Left kidney (tissue), 2 donors: ENCODE data around the gene TEX22. TPM values are rescaled to one million over a fixed set of nuclear protein-coding genes. Genes with fewer than 3 reads are reported as not detected.

ENCODE experiments used
- DNase-seq: peaks from one replicate; pipeline ENCODE4 v3.0.0-alpha.2; 2013
- polyA plus RNA-seq: library from polyadenylated mRNA; unstranded; fragments of 120-200 nt; gene quantifications from one replicate; pipeline ENCODE4 v1.2.1, GENCODE V29; 2013; ENCODE audit not compliant: insufficient read length

The TEX22 gene
- polyA plus RNA-seq, 1 donor: 1.4 TPM

DNA sequence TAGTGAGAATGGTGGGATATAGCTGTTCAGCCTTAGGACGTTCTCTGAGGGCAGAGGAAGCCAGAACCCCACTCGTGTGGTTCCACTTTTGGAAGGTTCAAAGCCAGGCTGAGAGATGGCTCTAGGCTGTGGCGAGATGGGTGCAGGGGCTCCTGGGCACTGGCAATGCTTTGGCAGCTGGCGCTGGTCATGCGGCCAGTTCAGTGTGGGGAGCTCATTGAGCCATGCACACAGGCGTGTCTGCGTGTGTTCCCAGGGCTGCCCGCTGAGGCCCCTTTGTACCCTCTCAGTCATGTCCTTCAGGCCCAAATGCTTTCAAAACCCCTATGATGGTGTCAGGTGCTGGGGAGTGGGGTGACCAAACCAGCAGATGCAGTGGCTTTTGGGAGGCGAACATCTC, 1.7 kb downstream of the TEX22 start:
- DNase-seq: no peak

GRCh38 chr14:105401699-105402098, 3.4 kb downstream of the TEX22 start:
- no peak for DNase-seq

DNA sequence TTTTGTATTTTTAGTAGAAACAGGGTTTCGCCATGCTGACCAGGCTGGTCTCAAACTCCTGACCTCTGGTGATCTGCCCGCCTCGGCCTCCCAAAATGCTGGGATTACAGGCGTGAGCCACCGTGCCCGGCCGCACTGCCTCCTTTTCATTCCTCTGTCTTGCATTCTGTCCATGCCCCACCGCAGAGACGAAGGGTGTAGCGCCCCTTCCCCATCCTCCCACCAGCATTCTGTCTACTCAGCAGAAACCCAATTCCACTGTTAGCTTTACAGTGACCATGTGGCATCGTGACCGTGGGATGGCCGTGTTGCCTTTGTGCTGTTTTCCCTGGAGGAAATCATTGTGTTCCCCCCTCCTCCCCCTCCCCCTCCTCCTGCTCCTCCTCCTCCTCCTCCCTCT, 10.3 kb downstream of the TEX22 start:
- DNase-seq: no peak

- no peak for DNase-seq
Observed at GRCh38 chr14:105409364-105409763, 11.0 kb downstream of the TEX22 start.

DNA sequence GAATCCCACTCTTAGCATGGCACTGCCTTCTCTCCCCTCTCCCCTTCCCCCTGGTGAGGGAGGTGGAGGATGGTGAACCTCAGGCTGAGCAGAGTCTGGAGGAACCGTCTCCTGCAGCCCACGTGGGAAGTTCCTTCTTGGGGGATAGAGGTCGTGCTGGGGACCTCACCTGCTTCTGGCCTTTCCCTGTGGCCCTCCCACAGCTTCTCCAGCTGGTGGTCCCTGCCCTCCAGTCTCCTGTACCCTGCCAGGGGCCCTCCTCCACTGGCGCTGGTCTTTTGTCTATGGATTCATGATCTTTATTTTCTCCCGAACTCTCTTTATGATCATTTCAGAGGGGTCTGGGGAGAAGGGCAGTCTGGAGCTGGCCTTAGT, 12.3 kb downstream of the TEX22 start:
- DNase-seq: no peak

- no peak for DNase-seq
Observed at GRCh38 chr14:105411017-105411941, 12.9 kb downstream of the TEX22 start.

GRCh38 chr14:105411985-105412770, 13.8 kb downstream of the TEX22 start:
- DNase-seq: no peak

DNA sequence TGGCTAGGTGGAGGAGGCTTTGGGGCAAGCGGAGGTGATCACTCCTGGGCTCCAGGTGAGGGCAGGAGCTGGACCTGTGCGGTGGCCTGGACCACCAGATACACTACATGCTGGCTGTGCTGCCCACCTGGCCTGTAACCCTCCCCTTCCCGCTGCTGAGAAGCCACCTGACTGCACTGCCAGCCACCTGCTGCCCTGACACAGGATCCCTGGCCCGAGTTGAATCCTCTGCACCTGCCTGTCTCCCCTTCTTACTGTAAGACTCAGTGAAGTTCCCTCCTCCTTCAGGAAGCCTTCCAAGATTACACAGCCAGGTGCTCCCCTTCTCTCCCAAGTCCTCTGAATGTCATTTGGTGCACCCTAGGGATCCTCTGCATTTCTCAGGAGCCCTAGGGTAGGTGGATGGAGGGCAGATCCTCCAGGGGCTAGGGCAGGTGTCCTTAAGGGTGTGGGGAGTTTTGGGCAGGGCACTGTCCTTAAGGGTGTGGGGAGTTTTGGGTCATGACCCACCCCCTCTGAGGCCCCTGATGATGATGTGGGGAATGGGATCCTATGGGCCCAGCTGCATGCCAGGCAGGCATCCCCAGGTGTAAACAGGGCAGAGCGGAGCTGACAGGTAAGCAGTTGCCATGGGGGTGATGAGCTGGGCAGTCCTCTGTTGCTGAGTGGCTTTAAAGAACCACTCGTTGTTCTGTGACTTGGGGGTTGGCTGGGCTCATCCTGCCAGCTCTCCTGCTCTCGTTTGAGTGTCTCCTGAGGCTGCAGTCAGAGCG, 14.6 kb downstream of the TEX22 start:
- DNase-seq: no peak

DNA sequence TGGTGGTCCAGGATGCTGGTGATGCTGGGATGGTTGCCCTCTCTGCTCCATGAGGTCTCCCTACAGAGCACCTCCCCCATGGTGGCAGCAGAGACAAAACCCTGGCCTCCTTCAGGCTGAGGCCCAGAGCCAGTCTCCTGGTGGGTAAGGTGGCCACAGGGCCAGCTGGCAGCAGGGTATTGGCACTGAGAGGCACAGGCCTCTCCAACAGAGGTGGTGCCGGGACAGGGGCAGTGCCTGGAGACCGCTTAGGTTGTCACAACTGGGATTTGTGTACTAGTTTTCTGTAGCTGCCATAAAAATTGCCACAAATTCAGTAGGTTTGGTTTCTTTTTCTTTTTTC, 15.2 kb downstream of the TEX22 start:
- no peak for DNase-seq

GRCh38 chr14:105414456-105415371, 16.4 kb downstream of the TEX22 start:
- peak; percentile 65 for DNase-seq

- no peak for DNase-seq
Observed at GRCh38 chr14:105415481-105416428, 17.4 kb downstream of the TEX22 start.

- DNase-seq: no peak
Observed at GRCh38 chr14:105416671-105417070, 18.3 kb downstream of the TEX22 start.

DNA sequence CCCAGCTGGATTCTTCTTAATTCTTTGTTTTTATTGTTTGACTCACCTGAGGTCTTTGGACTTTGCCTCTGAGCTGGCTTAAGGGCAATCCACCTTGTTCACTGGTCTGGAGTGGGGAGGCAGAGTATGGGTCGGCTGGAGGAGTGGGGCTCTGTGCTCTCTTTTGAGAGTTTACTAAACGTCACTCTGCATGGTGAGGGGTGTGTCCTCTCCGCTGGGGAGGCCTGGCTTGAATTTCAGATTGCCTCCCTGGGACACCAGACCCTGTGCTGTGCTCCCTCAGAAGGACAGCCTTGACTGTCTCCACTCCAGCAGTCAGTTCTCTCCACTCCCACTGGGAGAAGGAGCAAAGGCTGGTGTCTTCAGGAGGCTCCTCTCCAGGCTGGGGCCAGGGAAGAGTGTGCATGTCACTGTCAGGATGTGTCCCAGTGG, 19.4 kb downstream of the TEX22 start:
- no peak for DNase-seq

DNA sequence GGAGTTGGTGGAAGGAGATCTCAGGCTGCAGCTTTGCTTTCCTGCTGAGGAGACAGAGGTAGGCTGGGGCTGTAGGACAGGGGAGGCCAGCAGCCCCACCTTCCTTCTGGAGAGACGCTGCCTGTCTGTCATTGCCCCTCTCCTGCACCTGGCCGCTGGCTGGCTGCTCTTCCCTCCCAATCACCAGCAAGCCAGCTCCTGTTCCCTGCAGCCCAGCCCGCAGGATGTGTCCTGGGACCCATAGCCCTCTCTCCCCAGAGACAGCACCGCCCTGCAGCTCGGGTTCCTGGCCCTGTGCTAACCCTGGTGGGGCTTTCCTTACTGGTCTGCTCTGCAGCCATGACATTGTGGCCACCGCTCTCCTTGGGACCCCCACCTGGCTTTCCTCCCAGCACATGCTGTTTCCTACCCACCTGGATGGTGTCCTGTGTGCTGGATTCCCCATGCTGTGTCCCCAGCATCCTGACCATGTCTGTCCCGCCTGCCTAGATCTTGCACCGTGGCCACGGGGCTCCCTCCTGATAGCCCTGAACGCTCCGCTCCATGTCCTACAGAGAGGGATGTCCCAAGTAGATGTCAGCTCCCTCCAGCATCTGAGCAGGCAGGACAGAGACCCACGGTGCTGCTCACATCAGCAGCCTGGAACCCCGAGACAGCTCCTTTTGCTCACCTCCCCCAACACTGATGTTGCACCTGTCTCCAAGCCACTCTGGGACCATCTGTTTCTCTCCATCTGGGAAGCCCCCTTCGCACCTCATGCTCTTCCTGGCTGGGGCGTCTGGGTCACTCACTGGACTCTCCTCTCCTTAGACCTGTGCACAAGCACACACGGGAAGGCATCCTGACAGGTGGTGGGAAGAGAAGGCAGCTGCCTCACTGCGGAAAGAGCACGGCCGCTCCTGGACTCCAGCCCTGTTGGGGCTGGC, 20.2 kb downstream of the TEX22 start:
- DNase-seq: no peak

- no peak for DNase-seq
Observed at GRCh38 chr14:105419195-105420091, 21.1 kb downstream of the TEX22 start, which contains the start of gene MTA1. MTA1 (plus strand) TSS chr14:105419827; CDS start chr14:105420036, 209 bp downstream.

DNA sequence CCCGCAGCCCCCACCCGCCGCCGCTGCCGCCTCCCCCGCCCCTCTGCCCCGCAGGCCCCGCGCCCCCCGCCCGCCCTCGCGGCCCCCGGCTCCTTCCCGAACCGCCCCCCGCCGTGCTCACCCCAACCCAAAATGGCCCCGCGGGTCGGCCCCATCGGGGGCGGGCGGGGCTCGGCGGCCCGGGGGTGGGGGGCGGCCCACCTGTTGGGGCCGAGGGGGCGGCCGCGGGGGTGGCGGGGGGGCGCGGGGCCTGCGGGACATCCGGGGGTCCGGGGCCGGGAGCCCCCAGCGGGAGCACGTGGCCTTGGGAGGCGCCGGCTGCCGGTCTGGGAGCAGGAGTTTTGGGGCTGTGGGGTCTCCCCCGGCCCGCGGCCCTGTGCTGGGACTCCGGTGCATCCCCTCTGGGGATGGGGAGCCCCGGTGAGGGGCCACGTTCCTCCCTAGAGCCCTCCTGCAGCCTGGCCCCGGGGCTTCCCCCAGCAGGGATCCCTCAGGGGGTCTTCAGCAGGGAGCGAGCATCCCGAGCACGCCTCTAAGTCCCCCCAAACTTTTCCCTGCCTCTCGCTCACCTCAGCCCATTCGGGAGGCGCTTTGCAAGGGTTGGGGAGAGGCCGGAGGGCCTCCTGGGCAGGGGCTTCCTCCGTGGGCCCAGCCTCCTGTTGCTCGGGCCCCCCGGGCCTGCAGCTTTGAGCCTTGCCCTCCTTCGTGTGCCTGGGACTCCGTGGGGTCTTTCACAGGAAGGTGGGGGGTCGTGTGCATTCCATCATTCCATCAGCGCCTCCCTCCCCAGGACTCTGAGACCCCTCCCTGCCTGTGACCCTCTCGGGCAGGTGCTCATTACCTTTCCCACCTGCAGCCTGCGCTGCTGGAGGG, 22.0 kb downstream of the TEX22 start:
- DNase-seq: no peak
